Stimulated activated CD8-positive, alpha-beta memory T cell treated with anti-CD3 and anti-CD28 coated beads, Interleukin-4, amount 100 ng/mL, for 4 hours (primary cell): ENCODE data around the gene TBX19.

Source experiments
- DNase-seq, 2 donors: peaks; one replicate each; pipeline ENCODE4 v3.0.0-alpha.2; 2020; ENCODE audit warnings: low read depth in 2 of 2, low spot score in 1 of 2

The TBX19 gene

GRCh38 chr1:168280296-168280927 lies at the start of gene TBX19:
Gene TBX19, plus strand, starts transcription at chr1:168280877. Its CDS starts 214 bp downstream, at chr1:168281091.
- DNase-seq, result no peak

DNA sequence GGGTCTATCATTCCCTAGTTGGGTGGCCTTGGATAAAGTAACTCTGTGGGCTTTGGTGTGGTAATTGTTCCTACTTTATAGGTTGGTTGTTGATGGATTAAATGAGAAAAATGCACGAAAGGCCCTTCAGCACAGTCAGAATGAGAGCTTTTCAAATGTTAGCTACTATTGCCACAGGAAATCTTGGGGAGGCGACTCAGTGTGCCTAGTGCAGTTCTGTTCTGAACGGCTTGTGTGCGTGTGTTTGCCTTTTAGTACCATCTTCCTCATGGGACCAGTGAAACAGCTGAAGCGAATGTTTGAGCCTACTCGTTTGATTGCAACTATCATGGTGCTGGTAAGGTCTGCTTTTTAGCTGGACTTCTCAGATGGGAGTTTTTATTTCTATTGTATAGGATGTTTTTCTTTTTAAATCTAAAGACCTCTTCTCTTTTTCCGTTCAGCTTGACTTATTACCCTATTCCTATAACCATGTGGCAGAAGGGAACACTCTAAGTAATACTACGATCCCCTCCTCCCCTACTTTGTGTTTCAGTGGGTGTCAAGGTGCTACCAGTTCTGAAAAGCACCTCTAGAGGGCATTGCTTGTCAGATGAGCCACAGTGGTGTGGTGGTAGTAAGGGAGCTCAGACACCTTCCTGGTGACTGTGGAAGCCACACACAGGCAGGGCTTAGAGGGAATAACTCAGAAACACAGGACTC lies 45.7 kb upstream of the TBX19 start:
- DNase-seq, result no peak

GRCh38 chr1:168235548-168235885 lies 45.2 kb upstream of the TBX19 start:
- DNase-seq, result no peak

DNA sequence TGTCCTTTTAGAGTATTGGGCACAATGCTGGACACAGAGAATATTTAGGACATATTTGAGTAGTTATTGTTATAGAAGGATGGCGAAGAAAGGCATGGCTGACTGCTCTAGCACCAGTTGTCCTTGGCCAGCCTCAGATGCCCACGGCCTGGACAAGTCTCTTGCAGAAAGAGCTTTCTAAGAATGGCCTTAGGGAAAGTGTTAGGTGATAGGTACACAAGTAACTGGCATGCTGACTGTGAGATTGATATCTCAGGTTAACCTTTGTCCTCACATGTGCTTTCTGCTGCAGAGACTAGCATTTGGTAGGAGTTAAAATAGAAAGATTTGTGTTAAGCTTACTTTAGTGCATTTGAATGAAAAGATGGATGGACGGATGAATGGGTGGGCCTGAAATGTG lies 44.7 kb upstream of the TBX19 start:
- no peak for DNase-seq

DNA sequence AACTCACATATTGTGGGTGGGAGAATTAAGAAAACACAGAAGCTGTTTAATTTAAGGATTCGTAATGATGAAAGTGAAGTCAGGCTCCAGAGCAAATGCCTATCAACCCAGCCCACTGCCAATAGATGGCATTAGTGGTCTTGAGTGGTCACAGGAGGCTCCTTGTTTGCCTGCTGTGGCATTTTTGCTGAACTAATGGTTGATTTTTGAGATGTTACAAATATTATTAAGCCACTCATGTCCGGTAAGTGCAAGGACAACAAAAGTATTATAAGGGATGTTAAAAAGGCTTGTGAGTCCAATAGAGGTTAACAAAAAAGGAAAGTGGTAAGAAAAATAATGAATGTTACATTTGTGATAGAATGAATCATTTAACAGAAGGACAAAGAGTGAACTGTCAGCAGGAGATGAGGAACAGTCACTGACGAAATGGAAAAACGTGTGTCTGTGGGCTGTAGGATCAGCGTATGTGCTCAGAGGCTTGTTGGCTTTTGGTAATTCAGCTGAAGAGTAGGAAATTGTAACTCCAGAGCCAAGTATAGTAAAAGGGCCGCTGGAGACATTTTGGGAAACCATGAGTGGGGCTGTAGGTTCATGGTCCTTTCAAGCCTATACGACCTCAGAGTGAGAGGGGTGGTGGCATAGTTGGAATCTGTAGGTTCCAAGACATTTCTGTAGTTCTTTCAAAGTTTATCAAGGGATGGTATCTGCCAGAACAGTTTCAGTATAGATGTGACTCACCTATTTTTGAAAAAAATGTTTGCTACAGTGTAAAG lies 43.7 kb upstream of the TBX19 start:
- DNase-seq, result no peak

- DNase-seq, result no peak
Measured at GRCh38 chr1:168243198-168243597, 37.5 kb upstream of the TBX19 start.

GRCh38 chr1:168243636-168244212 lies 37.0 kb upstream of the TBX19 start:
- DNase-seq, result no peak

DNA sequence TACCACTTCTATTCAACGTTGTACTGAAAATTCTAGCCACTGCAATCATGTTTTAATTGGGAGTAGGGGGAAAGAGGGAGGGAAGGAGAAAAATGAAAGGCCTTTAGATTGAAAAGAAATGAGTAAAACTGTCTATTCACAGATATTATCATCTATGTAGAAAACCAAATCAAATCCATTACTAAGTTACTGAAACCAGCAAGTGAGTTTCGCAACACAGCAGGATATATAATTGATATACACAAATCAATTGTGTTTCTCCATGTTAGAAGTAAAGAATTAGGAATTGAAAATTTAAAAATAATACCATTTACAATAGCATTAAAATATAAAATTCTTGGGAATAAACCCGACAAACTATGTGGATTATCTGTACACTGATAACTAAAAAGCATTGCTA lies 35.6 kb upstream of the TBX19 start:
- no peak for DNase-seq

DNA sequence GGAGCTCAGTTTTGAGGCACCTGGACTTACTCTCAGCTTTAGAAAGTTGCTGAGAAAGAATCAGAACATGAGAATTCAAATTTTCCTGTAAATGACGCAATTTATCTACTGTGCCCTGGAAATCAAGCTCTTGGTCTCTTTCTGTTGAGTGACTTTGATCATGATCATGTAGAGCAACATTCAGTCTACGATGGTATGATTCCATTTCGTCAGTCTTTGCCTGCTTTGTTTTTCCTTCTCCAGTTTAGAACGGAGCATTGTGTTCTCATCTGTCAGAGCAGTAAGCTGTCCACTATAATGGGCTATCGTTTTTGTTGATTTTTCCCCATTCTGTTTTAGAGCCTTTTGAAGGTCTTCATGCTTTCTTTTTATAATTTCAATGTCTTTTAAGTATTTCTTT lies 34.2 kb upstream of the TBX19 start:
- no peak for DNase-seq

- no peak for DNase-seq
Measured at GRCh38 chr1:168252204-168252733, 28.4 kb upstream of the TBX19 start.

DNA sequence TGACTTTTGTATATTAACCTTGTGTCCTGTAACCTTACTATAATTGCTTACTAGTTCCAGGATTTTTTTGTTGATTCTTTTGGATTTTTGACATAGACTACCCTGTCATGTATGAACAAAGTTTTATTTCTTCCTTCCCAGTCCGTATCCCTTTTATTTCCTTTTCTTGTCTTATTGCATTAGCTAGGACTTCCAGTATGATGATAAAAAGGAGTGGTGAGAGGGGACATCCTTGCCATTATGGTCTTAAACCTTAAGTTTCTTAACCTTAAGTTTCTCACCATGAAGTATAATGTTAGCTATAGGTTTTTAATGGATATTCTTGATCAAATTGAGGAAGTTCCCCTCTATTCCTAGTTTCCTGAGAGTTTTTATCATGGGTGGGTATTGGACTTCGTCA lies 24.5 kb upstream of the TBX19 start:
- DNase-seq, result no peak

DNA sequence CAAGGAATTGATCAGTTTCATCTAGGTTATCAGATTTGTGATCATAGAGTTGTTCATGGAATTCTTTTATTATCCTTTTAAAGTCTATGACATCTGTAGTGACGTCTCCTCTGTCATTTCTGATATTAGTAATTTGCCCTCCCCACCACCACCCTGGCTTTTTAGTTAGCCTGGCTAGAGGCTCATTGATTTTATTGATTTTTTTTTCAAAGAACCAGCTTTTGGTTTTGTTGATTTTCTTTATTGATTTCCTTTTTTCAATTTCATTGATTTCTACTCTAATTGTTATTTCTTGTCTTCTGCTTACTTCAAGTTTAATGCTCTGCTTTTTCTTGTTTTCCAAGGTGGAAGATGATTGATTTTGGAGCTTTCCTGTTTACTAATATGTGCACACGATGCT lies 23.3 kb upstream of the TBX19 start:
- no peak for DNase-seq

DNA sequence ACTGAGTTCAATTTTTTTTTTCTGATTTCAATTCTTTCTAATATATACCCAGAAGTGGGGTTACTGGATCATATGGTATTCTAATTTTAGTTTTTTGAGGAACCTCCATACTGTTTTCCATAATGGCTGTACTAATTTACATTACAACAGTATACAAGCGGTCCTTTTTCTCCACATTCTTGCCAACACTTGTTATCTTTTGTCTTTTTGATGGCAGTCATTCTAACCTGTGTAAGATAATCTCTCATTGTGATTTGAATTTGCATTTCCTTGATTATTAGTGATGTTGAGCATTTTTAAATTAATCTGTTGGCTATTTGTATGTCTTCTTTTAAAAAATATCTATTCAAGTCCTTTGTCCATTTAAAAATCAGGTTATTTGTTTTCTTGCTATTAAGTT lies 21.1 kb upstream of the TBX19 start:
- DNase-seq, result no peak

- DNase-seq, result no peak
Measured at GRCh38 chr1:168260393-168260792, 20.3 kb upstream of the TBX19 start.

GRCh38 chr1:168261390-168261789 lies 19.3 kb upstream of the TBX19 start:
- no peak for DNase-seq

GRCh38 chr1:168263130-168263529 lies 17.5 kb upstream of the TBX19 start:
- DNase-seq, result no peak

- DNase-seq, result no peak
Measured at GRCh38 chr1:168264296-168264695, 16.4 kb upstream of the TBX19 start.

- no peak for DNase-seq
Measured at GRCh38 chr1:168265596-168265995, 15.1 kb upstream of the TBX19 start.

DNA sequence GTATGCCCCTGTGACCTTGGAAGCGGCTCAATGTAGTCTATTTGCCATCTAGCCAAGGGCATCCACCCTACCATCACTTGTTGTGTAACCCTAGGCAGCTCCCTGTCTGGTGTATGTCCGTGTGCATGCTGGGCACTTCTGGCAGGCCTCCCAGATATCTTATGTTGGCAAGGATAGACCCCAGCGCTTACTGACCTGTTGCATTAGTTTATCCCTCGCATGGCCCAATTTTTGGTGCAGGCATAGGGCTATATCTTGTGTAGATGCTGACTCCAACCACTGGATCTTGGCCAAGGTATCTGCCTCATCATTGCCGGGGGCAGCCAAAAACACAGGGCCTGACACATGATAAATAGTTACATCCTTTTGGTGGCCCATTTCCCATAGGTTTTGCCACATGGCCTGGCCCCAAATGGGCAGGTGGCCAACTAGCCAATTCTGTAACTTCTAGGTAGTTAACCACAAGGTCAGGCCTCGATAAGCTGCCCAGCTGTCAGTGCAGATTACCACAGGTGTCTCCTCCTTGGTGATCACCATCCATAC lies 14.0 kb upstream of the TBX19 start:
- DNase-seq, result no peak

- no peak for DNase-seq
Measured at GRCh38 chr1:168271636-168272035, 9.0 kb upstream of the TBX19 start.

GRCh38 chr1:168273575-168273974 lies 7.1 kb upstream of the TBX19 start:
- no peak for DNase-seq

- no peak for DNase-seq
Measured at GRCh38 chr1:168279253-168279652, 1.4 kb upstream of the TBX19 start.
